Hepatocyte (in vitro differentiated cells): Measurements from ENCODE around the gene SLC30A5.

ENCODE experiments used
- CTCF ChIP-seq: fragments of 200-600 bp; sonication (generic); IDR thresholded peaks from 2 replicates; pipeline ENCODE4 v1.5.1; 2016; ENCODE audit warnings: antibody characterized with exemption, mild to moderate bottlenecking; ENCODE audit not compliant: poor library complexity
- EZH2phosphoT487 ChIP-seq: fragments of 200-600 bp; sonication (generic); IDR thresholded peaks from one replicate; pipeline ENCODE4 v1.6.1; 2018; ENCODE audit warnings: antibody characterized with exemption, mild to moderate bottlenecking, low read depth, moderate library complexity; ENCODE audit not compliant: unreplicated experiment, severe bottlenecking

GRCh38 chr5:69050214-69050613 is 43.6 kb upstream of the SLC30A5 start:
- TF ChIP-seq CTCF (no peak), EZH2phosphoT487 (no peak)
